HEK293 (cell line): ENCODE measurements around the gene PDLIM5.

Experiments
- BCL11B ChIP-seq: fragments of 450-650 bp; formaldehyde crosslinking; IDR thresholded peaks from 2 replicates; pipeline ENCODE4 v1.5.1; 2016; ENCODE audit warnings: low read depth, missing biosample characterization, missing genetic modification characterization
- BCL6B ChIP-seq: fragments of 450-650 bp; formaldehyde crosslinking; IDR thresholded peaks from 2 replicates; pipeline ENCODE4 v1.5.1; 2017; ENCODE audit warnings: missing biosample characterization, missing genetic modification characterization
- EGR2 ChIP-seq: fragments of 450-650 bp; formaldehyde crosslinking; IDR thresholded peaks from 2 replicates; pipeline ENCODE4 v1.5.1; 2016; ENCODE audit warnings: low read depth, missing biosample characterization, missing genetic modification characterization
- GLI4 ChIP-seq: fragments of 450-650 bp; formaldehyde crosslinking; IDR thresholded peaks from 2 replicates; pipeline ENCODE4 v1.5.1; 2016; ENCODE audit warnings: missing biosample characterization, missing genetic modification characterization
- GLIS2 ChIP-seq: fragments of 450-650 bp; formaldehyde crosslinking; IDR thresholded peaks from 2 replicates; pipeline ENCODE4 v1.5.1; 2016; ENCODE audit warnings: missing biosample characterization, missing genetic modification characterization
- HOXD13 ChIP-seq: sonication (generic); formaldehyde crosslinking; IDR thresholded peaks from 2 replicates; pipeline ENCODE4 v1.8.0; 2022; ENCODE audit warnings: missing genetic modification reagents, borderline replicate concordance
- MEIS1 ChIP-seq: sonication (generic); formaldehyde crosslinking; IDR thresholded peaks from 2 replicates; pipeline ENCODE4 v1.8.1; 2022; ENCODE audit warnings: missing genetic modification reagents, mild to moderate bottlenecking, borderline replicate concordance
- MYNN ChIP-seq: fragments of 450-650 bp; formaldehyde crosslinking; IDR thresholded peaks from 2 replicates; pipeline ENCODE4 v1.5.1; 2016; ENCODE audit warnings: missing biosample characterization, missing genetic modification characterization, borderline replicate concordance
- OVOL3 ChIP-seq: fragments of 450-650 bp; formaldehyde crosslinking; IDR thresholded peaks from 2 replicates; pipeline ENCODE4 v1.5.1; 2016; ENCODE audit warnings: missing biosample characterization, missing genetic modification characterization
- PATZ1 ChIP-seq: fragments of 450-650 bp; formaldehyde crosslinking; IDR thresholded peaks from 2 replicates; pipeline ENCODE4 v1.5.1; 2016; ENCODE audit warnings: missing biosample characterization, missing genetic modification characterization
- RBAK ChIP-seq: fragments of 450-650 bp; formaldehyde crosslinking; IDR thresholded peaks from 2 replicates; pipeline ENCODE4 v1.5.1; 2016; ENCODE audit warnings: missing biosample characterization, missing genetic modification characterization
- TRIM28 ChIP-seq: IDR thresholded peaks from 2 replicates; pipeline ENCODE4 v1.6.1; 2011; ENCODE audit warnings: low read length, control low read depth, borderline replicate concordance
- ZBTB8A ChIP-seq: fragments of 450-650 bp; formaldehyde crosslinking; IDR thresholded peaks from 2 replicates; pipeline ENCODE4 v1.5.1; 2016; ENCODE audit warnings: missing biosample characterization, missing genetic modification characterization
- ZFHX2 ChIP-seq: fragments of 450-650 bp; formaldehyde crosslinking; conservative IDR thresholded peaks from 2 replicates; pipeline ENCODE4 v1.5.1; 2016; ENCODE audit warnings: missing biosample characterization, missing genetic modification characterization
- ZFP69B ChIP-seq: fragments of 450-650 bp; formaldehyde crosslinking; IDR thresholded peaks from 2 replicates; pipeline ENCODE4 v1.5.1; 2016; ENCODE audit warnings: missing biosample characterization, missing genetic modification characterization
- ZNF133 ChIP-seq: fragments of 450-650 bp; formaldehyde crosslinking; IDR thresholded peaks from 2 replicates; pipeline ENCODE4 v1.5.1; 2016; ENCODE audit warnings: missing biosample characterization, missing genetic modification characterization
- ZNF138 ChIP-seq: fragments of 450-650 bp; formaldehyde crosslinking; IDR thresholded peaks from 2 replicates; pipeline ENCODE4 v1.5.1; 2016; ENCODE audit warnings: missing biosample characterization, missing genetic modification characterization, borderline replicate concordance
- ZNF146 ChIP-seq: fragments of 450-650 bp; formaldehyde crosslinking; IDR thresholded peaks from 2 replicates; pipeline ENCODE4 v1.5.1; 2016; ENCODE audit warnings: missing biosample characterization, missing genetic modification characterization
- ZNF175 ChIP-seq: fragments of 450-650 bp; formaldehyde crosslinking; IDR thresholded peaks from 2 replicates; pipeline ENCODE4 v1.5.1; 2016; ENCODE audit warnings: missing biosample characterization, missing genetic modification characterization
- ZNF211 ChIP-seq: fragments of 450-650 bp; formaldehyde crosslinking; IDR thresholded peaks from 2 replicates; pipeline ENCODE4 v1.5.1; 2016; ENCODE audit warnings: low read depth, missing biosample characterization, missing genetic modification characterization
- ZNF23 ChIP-seq: fragments of 450-650 bp; formaldehyde crosslinking; IDR thresholded peaks from 2 replicates; pipeline ENCODE4 v1.5.1; 2016; ENCODE audit warnings: missing biosample characterization, missing genetic modification characterization, borderline replicate concordance
- ZNF248 ChIP-seq: fragments of 450-650 bp; formaldehyde crosslinking; IDR thresholded peaks from 2 replicates; pipeline ENCODE4 v1.5.1; 2017; ENCODE audit warnings: missing biosample characterization, missing genetic modification characterization
- ZNF311 ChIP-seq: fragments of 450-650 bp; formaldehyde crosslinking; IDR thresholded peaks from 2 replicates; pipeline ENCODE4 v1.5.1; 2017; ENCODE audit warnings: missing biosample characterization, missing genetic modification characterization, borderline replicate concordance
- ZNF335 ChIP-seq: fragments of 450-650 bp; formaldehyde crosslinking; conservative IDR thresholded peaks from 2 replicates; pipeline ENCODE4 v1.5.1; 2016; ENCODE audit warnings: missing biosample characterization, missing genetic modification characterization
- ZNF362 ChIP-seq: fragments of 450-650 bp; formaldehyde crosslinking; IDR thresholded peaks from 2 replicates; pipeline ENCODE4 v1.5.1; 2016; ENCODE audit warnings: missing biosample characterization, missing genetic modification characterization
- ZNF366 ChIP-seq: fragments of 450-650 bp; formaldehyde crosslinking; conservative IDR thresholded peaks from 2 replicates; pipeline ENCODE4 v1.5.1; 2016; ENCODE audit warnings: missing biosample characterization, missing genetic modification characterization
- ZNF391 ChIP-seq: fragments of 450-650 bp; formaldehyde crosslinking; IDR thresholded peaks from 2 replicates; pipeline ENCODE4 v1.5.1; 2016; ENCODE audit warnings: low read depth, missing biosample characterization, missing genetic modification characterization, borderline replicate concordance
- ZNF416 ChIP-seq: fragments of 450-650 bp; formaldehyde crosslinking; IDR thresholded peaks from 2 replicates; pipeline ENCODE4 v1.5.1; 2016; ENCODE audit warnings: missing biosample characterization, missing genetic modification characterization
- ZNF521 ChIP-seq: fragments of 450-650 bp; formaldehyde crosslinking; IDR thresholded peaks from 2 replicates; pipeline ENCODE4 v1.5.1; 2017; ENCODE audit warnings: missing biosample characterization, mild to moderate bottlenecking, missing genetic modification characterization
- ZNF571 ChIP-seq: fragments of 450-650 bp; formaldehyde crosslinking; IDR thresholded peaks from 2 replicates; pipeline ENCODE4 v1.5.0; 2017; ENCODE audit warnings: missing biosample characterization, missing genetic modification characterization
- ZNF692 ChIP-seq: fragments of 450-650 bp; formaldehyde crosslinking; IDR thresholded peaks from 2 replicates; pipeline ENCODE4 v1.5.1; 2016; ENCODE audit warnings: missing biosample characterization, missing genetic modification characterization
- ZNF701 ChIP-seq: fragments of 450-650 bp; formaldehyde crosslinking; IDR thresholded peaks from 2 replicates; pipeline ENCODE4 v1.5.1; 2016; ENCODE audit warnings: missing biosample characterization, missing genetic modification characterization
- ZNF747 ChIP-seq: fragments of 450-650 bp; formaldehyde crosslinking; IDR thresholded peaks from 2 replicates; pipeline ENCODE4 v1.5.1; 2016; ENCODE audit warnings: missing biosample characterization, missing genetic modification characterization
- ZNF776 ChIP-seq: fragments of 450-650 bp; formaldehyde crosslinking; IDR thresholded peaks from 2 replicates; pipeline ENCODE4 v1.5.0; 2017; ENCODE audit warnings: missing biosample characterization, missing genetic modification characterization, borderline replicate concordance
- ZNF843 ChIP-seq: fragments of 450-650 bp; formaldehyde crosslinking; IDR thresholded peaks from 2 replicates; pipeline ENCODE4 v1.5.1; 2016; ENCODE audit warnings: missing biosample characterization, missing genetic modification characterization
- ZSCAN30 ChIP-seq: fragments of 450-650 bp; IDR thresholded peaks from 2 replicates; pipeline ENCODE4 v1.5.1; 2018; ENCODE audit warnings: missing biosample characterization, mild to moderate bottlenecking, missing genetic modification characterization, moderate library complexity
- TF ChIP-seq, protein P1 (sequence below): fragments of 450-650 bp; formaldehyde crosslinking; IDR thresholded peaks from 2 replicates; pipeline ENCODE4 v1.5.1; 2016; ENCODE audit warnings: missing biosample characterization, missing genetic modification characterization

The PDLIM5 gene

DNA sequence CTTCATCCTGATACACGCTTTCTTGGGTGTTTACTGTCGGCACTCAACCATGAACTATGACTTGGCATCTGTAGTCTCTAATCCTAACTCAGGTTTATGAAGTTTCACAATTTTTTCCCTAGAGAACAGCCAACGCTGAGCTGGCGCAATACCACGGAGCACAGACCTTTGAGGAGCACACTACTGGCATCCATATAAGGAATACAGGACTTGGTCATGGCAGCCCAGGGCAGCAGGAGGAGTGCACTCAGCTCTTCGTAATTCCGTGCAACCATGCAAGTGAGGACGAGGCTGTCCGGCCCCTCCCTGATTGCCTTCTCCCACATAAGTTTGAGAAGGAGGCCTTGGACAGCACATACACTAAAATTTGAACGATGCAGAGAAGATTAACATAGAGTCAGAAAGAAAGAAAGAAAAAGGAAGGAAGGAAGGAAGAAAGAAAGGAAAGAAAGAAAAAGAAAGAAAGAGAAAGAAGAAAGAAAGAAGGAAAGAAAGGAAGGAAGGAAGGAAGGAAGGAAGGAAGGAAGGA lies 41.0 kb upstream of the PDLIM5 start (continued):
- TF ChIP-seq ZNF133 (tag by site-specific recombination), result no peak
- TF ChIP-seq ZNF701, result no peak
- TF ChIP-seq BCL6B, result peak; percentile 48; the same call in 1 of the 2 replicates
- TF ChIP-seq MEIS1 (CRISPR knock-in tag), result no peak
- TF ChIP-seq ZNF366 (tag by site-specific recombination), result peak; percentile 99
- peak; percentile 44; the same call in 1 of the 2 replicates for TF ChIP-seq PATZ1 (tag by site-specific recombination)
- peak; percentile 39 for TF ChIP-seq ZNF692 (tag by site-specific recombination)
- peak; percentile 41; the same call in 1 of the 2 replicates for TF ChIP-seq ZBTB8A (tag by site-specific recombination)
- no peak for TF ChIP-seq ZNF776
- no peak for TF ChIP-seq ZNF311 (tag by site-specific recombination)
- no peak for TF ChIP-seq ZNF23 (tag by site-specific recombination)
- TF ChIP-seq ZNF175 (tag by site-specific recombination), result no peak
- TF ChIP-seq ZNF138 (tag by site-specific recombination), result no peak
- TF ChIP-seq ZNF747, result no peak
- TF ChIP-seq ZNF146 (tag by site-specific recombination), result no peak
- TF ChIP-seq TRIM28, result no peak
- TF ChIP-seq ZSCAN30 (tag by site-specific recombination), result no peak
- TF ChIP-seq HOXD13 (CRISPR knock-in tag), result no peak
- TF ChIP-seq RBAK, result no peak
- TF ChIP-seq ZNF571 (tag by site-specific recombination), result no peak
- no peak for TF ChIP-seq ZNF521 (tag by site-specific recombination)
- peak; percentile 48; the same call in 1 of the 2 replicates for TF ChIP-seq ZNF843 (tag by site-specific recombination)
- TF ChIP-seq GLI4 (tag by site-specific recombination), result no peak
- TF ChIP-seq BCL11B (tag by site-specific recombination), result no peak
- no peak for TF ChIP-seq ZNF362 (tag by site-specific recombination)
- no peak for TF ChIP-seq ZNF248
- TF ChIP-seq MYNN (tag by site-specific recombination), result no peak
- TF ChIP-seq ZNF416 (tag by site-specific recombination), result no peak
- no peak for TF ChIP-seq ZFHX2 (tag by site-specific recombination)
- no peak for TF ChIP-seq ZNF211 (tag by site-specific recombination)
- TF ChIP-seq EGR2, result no peak
- TF ChIP-seq ZFP69B (tag by site-specific recombination), result no peak
- TF ChIP-seq, protein P1, sequence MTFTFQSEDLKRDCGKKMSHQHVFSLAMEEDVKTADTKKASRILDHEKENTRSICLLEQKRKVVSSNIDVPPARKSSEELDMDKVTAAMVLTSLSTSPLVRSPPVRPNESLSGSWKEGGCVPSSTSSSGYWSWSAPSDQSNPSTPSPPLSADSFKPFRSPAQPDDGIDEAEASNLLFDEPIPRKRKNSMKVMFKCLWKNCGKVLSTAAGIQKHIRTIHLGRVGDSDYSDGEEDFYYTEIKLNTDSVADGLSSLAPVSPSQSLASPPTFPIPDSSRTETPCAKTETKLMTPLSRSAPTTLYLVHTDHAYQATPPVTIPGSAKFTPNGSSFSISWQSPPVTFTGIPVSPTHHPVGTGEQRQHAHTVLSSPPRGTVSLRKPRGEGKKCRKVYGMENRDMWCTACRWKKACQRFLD (tag by site-specific recombination), result no peak
- no peak for TF ChIP-seq OVOL3 (tag by site-specific recombination)
- no peak for TF ChIP-seq GLIS2 (tag by site-specific recombination)
- TF ChIP-seq ZNF391, result no peak
- peak; percentile 82 for TF ChIP-seq ZNF335 (tag by site-specific recombination)
